Measurements from ENCODE around the gene TUBA8. TPM values are rescaled to one million over a fixed set of nuclear protein-coding genes. Genes with fewer than 3 reads are reported as not detected.
"Not testable (repeated sequence)": the region's sequence is repeated elsewhere in the genome, so short reads cannot be mapped to it uniquely, and the experiment has no call there.

Gene TUBA8
- polyA plus RNA-seq (ENCODE audit: insufficient read length in 10 of 10): 10 to 100 TPM in 9 of 10 donors, 1 to 10 TPM in 1; 5.4 to 23.4 (median 17.1) TPM
- long read RNA-seq, donor 1, partial matches to known transcripts: 0 of 4 reads
- long read RNA-seq, donor 1, other reads (novel, unspliced or antisense): 0 of 4 reads
- long read RNA-seq, donor 2, transcript TUBA8-202 (5 exons, 2,018 nt): major isoform, 6 of 9 reads
- long read RNA-seq, donor 2, partial matches to known transcripts: 0 of 9 reads
- long read RNA-seq, donor 2, other reads (novel, unspliced or antisense): 0 of 9 reads
- long read RNA-seq, donor 3: 0 reads
- long read RNA-seq, donor 4, partial matches to known transcripts: 0 of 4 reads
- long read RNA-seq, donor 4, other reads (novel, unspliced or antisense): 0 of 4 reads
- long read RNA-seq, donor 5, partial matches to known transcripts: 0 of 5 reads
- long read RNA-seq, donor 5, other reads (novel, unspliced or antisense): 0 of 5 reads
- long read RNA-seq, donor 6, transcript TUBA8-202 (5 exons, 2,018 nt): major isoform, 9 of 10 reads
- long read RNA-seq, donor 6, partial matches to known transcripts: 0 of 10 reads
- long read RNA-seq, donor 6, other reads (novel, unspliced or antisense): 0 of 10 reads
- long read RNA-seq, donor 7: 0 reads
- long read RNA-seq, donor 8: 0 reads
- long read RNA-seq, donor 9: 0 reads

GRCh38 chr22:18110194-18110953 is at the start of gene TUBA8:
Gene TUBA8, plus strand, starts transcription at chr22:18110809. Its CDS starts 57 bp downstream, at chr22:18110866.
- peak; percentile 16 to 60 (median 39) for DNase-seq

GRCh38 chr22:18062421-18062820 is 48.2 kb upstream of the TUBA8 start:
- no peak for DNase-seq

DNA sequence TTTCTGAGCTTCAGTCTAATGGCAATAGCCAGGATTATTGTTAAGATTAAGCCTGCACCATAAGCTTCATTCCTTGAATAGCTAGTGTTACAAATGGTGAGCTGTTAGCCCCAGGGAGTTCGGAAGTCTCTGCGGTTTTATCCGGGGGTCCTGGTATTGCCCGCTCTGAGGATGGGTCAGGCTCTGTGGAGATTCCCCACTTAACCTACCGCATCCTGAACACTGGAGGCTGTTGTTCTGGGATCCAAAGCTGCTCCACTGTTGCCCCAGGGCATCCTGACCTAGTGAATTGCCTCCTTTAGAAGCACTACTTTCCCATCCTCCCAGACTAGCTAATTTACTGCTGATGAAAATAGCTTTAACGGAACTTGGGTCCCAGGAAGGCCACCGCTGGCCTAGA is 47.3 kb upstream of the TUBA8 start:
- DNase-seq: peak in 1 of 3 donors; percentile 28

DNA sequence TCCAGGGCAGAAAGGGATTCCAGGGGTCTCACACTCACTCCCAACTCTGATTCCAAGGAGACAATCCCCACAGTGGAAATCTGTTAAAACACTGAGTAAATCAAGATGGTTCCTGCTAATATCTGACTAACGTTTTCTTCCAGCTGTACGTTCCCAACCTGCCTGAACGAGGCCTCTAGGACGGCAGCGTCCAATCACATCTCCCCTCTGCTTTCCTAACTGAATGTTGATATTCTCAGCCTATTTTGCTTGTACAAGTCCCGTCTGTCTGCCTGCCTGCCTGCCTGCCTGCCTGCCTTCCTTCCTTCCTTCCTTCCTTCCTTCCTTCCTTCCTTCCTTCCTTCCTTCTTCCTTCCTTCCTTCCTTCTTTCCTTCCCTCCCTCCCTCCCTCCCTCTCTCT is 46.9 kb upstream of the TUBA8 start:
- DNase-seq: peak in 1 of 3 donors; percentile 40

- DNase-seq: no peak
Observed at GRCh38 chr22:18064636-18065035, 46.0 kb upstream of the TUBA8 start.

- no peak for DNase-seq
Observed at GRCh38 chr22:18065256-18065655, 45.4 kb upstream of the TUBA8 start.

GRCh38 chr22:18066181-18066859 is 44.3 kb upstream of the TUBA8 start:
- DNase-seq: no peak

GRCh38 chr22:18067121-18067520 is 43.5 kb upstream of the TUBA8 start:
- no peak for DNase-seq

DNA sequence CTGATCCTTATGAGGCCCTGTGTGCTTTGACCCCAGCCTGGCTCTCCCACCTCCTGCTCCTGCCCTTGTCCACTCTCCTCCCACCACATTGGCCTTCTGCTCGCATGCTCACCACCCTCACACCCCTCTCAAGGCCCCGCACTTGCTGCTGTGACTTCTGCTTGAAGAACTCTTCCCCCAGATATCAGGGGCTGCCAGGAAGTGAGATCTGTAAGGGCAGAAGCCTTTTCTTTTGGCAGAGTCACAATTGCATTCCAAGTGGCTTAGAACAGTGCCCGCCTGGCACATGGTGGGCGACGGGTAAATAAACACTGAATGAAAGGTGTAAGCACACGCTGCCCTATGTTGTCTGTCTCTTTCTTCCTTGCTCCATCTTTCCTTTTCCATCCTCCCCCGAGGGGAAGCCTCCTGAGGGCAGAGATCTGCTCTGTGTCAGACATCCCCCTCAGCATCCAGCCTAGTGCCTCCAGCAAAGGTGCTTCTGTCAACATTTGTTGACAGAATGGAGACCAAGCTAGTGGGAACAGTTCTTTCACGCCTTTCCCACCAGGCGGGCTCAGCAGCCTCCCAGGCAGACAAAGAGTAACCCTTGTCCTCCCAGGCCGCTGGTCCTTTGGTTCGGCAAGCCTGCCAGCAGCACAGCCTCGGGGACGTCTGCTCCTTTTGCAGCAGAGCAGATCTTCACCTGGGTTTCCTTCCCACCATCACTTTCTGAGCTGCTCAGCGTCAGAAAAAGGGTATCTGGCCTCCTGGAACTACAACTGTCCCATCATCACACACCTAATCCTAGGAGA is 42.9 kb upstream of the TUBA8 start:
- no peak for DNase-seq

GRCh38 chr22:18068381-18068988 is 42.1 kb upstream of the TUBA8 start:
- no peak for DNase-seq

DNA sequence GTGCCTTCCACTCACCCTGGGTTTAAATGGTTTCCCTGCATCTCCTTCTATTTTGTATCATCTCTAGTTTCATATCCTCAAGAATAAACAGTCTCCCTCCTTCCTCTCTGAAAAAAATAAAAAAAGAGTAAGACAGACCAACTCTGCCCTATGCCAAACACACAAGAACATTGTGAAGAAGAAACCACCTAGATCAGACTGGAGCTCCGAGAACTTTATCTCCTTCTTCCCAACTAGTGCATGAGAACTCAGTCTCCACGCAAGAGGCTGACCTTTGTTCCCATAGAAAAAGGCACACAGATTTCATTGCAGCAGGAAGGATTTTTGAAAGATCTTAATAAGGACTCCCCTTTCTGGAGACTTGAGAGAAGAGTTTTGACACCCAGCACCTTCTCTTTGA is 41.6 kb upstream of the TUBA8 start:
- DNase-seq: no peak

DNA sequence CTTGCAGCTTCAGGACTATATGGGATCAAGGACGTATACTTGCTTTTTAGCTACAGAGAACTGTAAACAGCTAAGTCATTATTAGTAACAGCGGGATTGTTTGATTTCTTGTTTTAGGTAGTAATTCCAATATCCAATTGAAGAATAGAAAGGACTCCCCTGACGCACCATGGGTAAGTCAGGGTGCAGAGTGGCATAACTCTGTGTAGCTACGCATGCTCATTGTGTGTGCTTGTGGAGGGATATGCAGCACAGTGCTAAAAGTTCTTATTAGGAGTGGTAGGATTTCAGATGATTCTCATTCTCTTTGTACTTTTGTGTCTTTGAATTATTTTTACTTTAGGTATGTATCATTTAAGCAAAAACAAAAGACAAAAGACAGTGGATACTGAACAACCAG is 40.6 kb upstream of the TUBA8 start:
- DNase-seq: no peak

- no peak for DNase-seq
Observed at GRCh38 chr22:18070556-18071306, 39.9 kb upstream of the TUBA8 start.

- not testable (repeated sequence) for DNase-seq
Observed at GRCh38 chr22:18071307-18071967, 39.2 kb upstream of the TUBA8 start.

GRCh38 chr22:18071968-18072310 is 38.7 kb upstream of the TUBA8 start:
- DNase-seq: no peak

DNA sequence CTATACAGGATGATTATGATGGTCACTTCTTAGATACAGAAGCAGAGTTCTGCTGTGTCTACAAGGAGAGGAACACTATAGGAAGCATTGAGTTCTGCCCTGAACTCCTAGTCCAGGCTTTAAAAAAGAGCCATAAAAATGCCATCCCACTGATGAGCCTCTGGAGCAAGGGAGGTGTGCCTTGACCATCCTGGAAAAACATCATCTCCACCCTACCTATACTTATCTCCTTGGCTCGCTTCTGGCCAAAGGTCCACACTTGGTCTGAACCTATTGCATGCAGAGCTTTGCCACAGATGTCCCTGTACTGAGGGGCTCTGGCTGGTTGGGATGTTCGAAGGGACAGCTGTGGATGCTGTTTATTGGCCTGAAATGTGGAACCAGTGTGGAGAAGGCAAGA is 37.1 kb upstream of the TUBA8 start:
- no peak for DNase-seq

DNA sequence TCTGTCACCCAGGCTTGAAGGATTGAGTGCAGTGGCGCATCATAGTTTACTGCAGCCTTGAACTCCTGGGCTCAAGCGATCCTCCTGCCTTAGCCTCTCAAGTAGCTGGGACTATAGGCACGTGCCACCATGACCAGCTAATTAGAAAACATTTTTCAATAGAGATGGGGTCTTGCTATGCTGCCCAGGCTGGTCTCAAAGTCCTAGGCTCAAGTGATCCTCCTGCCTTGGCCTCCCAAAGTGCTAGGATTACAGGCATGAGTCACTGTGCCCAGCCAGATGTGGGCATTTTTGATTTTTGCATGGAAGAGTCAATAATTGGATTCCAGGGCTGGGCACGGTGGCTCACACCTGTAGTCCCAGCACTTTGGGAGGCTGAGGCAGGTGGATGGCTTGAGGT is 36.7 kb upstream of the TUBA8 start:
- DNase-seq: not testable (repeated sequence)

GRCh38 chr22:18075101-18075719 is 35.4 kb upstream of the TUBA8 start:
- no peak for DNase-seq

Measured in muscle of back (tissue), 13 donors.